Stimulated activated CD4-positive, alpha-beta T cell treated with anti-CD3 and anti-CD28 coated beads, Interleukin-1b, Interleukin-23, amount 100 ng/mL, for 4 hours (primary cell): ENCODE results near the gene ARHGAP4.

Experiments used
- DNase-seq, 2 donors: peaks; one replicate each; pipeline ENCODE4 v3.0.0-alpha.2; 2020; ENCODE audit warnings: low read depth in 2 of 2

Gene ARHGAP4

GRCh38 chrX:153927672-153927921 lies 1.5 kb upstream of the ARHGAP4 start:
- DNase-seq, result no peak

GRCh38 chrX:153926858-153927671 lies 1.0 kb upstream of the ARHGAP4 start:
- peak; percentile 45 to 61 for DNase-seq

- peak in 1 of 2 donors; percentile 14 for DNase-seq
These were observed 441 bp upstream of the ARHGAP4 start for GRCh38 chrX:153926552-153926857.

- no peak for DNase-seq
These were observed 701 bp downstream of the ARHGAP4 start for GRCh38 chrX:153925387-153925738.

- DNase-seq, result no peak
These were observed 1.8 kb downstream of the ARHGAP4 start for GRCh38 chrX:153924149-153924861.

GRCh38 chrX:153922932-153923857 lies 2.9 kb downstream of the ARHGAP4 start:
- DNase-seq, result no peak

- DNase-seq, result no peak
These were observed 4.3 kb downstream of the ARHGAP4 start for GRCh38 chrX:153921511-153922446.

GRCh38 chrX:153921070-153921469 lies 5.0 kb downstream of the ARHGAP4 start:
- DNase-seq, result no peak

GRCh38 chrX:153920546-153920945 lies 5.5 kb downstream of the ARHGAP4 start:
- DNase-seq, result no peak

- DNase-seq, result no peak
These were observed 6.8 kb downstream of the ARHGAP4 start for GRCh38 chrX:153919281-153919680.

- no peak for DNase-seq
These were observed 8.2 kb downstream of the ARHGAP4 start for GRCh38 chrX:153917869-153918268.

- DNase-seq, result no peak
These were observed 12.4 kb downstream of the ARHGAP4 start for GRCh38 chrX:153913701-153914100.

- no peak for DNase-seq
These were observed 12.9 kb downstream of the ARHGAP4 start for GRCh38 chrX:153913211-153913610.

GRCh38 chrX:153911798-153912197 lies 14.3 kb downstream of the ARHGAP4 start:
- DNase-seq, result no peak

GRCh38 chrX:153910446-153910845 lies 15.6 kb downstream of the ARHGAP4 start:
- no peak for DNase-seq

GRCh38 chrX:153909980-153910360 lies 16.1 kb downstream of the ARHGAP4 start:
- DNase-seq, result no peak

- DNase-seq, result no peak
These were observed 16.8 kb downstream of the ARHGAP4 start for GRCh38 chrX:153909024-153909979.

- no peak for DNase-seq
These were observed 17.7 kb downstream of the ARHGAP4 start for GRCh38 chrX:153908219-153908860.

- no peak for DNase-seq
These were observed 18.6 kb downstream of the ARHGAP4 start for GRCh38 chrX:153907456-153907855.
